Suprapubic skin (tissue), 4 donors: ENCODE measurements around the gene LRRC26. TPM values are rescaled to one million over a fixed set of nuclear protein-coding genes. Genes with fewer than 3 reads are reported as not detected.

ENCODE experiments used
- DNase-seq, 2 donors: peaks; one replicate each; pipeline ENCODE4 v3.0.0-alpha.2; 2019; ENCODE audit warnings: low spot score in 2 of 2
- H3K27ac ChIP-seq: fragments of 200-600 bp; sonication (generic); one replicate; pipeline ENCODE4 v1.5.1; 2019
- H3K27me3 ChIP-seq: fragments of 200-600 bp; sonication (generic); one replicate; pipeline ENCODE4 v1.5.1; 2019
- H3K36me3 ChIP-seq: fragments of 200-600 bp; sonication (generic); one replicate; pipeline ENCODE4 v1.5.1; 2019
- H3K4me1 ChIP-seq: fragments of 200-600 bp; sonication (generic); one replicate; pipeline ENCODE4 v1.5.1; 2019
- H3K4me3 ChIP-seq: fragments of 200-600 bp; sonication (generic); one replicate; pipeline ENCODE4 v1.5.1; 2019; ENCODE audit warnings: mild to moderate bottlenecking
- H3K9me3 ChIP-seq: fragments of 200-600 bp; sonication (generic); one replicate; pipeline ENCODE4 v1.5.1; 2019
- CTCF ChIP-seq, 2 donors: fragments of 200-600 bp in 1 of 2; fragments of 450-650 bp in 1 of 2; sonication (generic) in 1 of 2; IDR thresholded peaks; one replicate each; pipeline ENCODE4 v1.5.1; 2016 to 2019; ENCODE audit warnings: antibody characterized with exemption in 2 of 2, mild to moderate bottlenecking in 1 of 2, moderate library complexity in 1 of 2
- EP300 ChIP-seq: sonication (generic); formaldehyde crosslinking; IDR thresholded peaks from one replicate; pipeline ENCODE4 v1.6.1; 2017; ENCODE audit warnings: antibody characterized with exemption
- POLR2A ChIP-seq, 2 donors: fragments of 450-650 bp; IDR thresholded peaks; one replicate each; pipeline ENCODE4 v1.6.1; 2017; ENCODE audit warnings: antibody characterized with exemption in 2 of 2, mild to moderate bottlenecking in 2 of 2, moderate library complexity in 2 of 2
- POLR2AphosphoS5 ChIP-seq, 3 donors: sonication (generic); formaldehyde crosslinking; IDR thresholded peaks; one replicate each; pipeline ENCODE4 v1.6.1; 2017; ENCODE audit warnings: antibody characterized with exemption in 3 of 3
- WGBS: methylation state at CpG from one replicate; pipeline ENCODE4 v1.1.5; 2018; 5-methylcytosine and 5-hydroxymethylcytosine counted together
- total RNA-seq, 4 donors: library from RNA; depleted of rRNA; stranded (reverse); fragments of >200 nt; gene quantifications; one replicate each; pipeline ENCODE4 v1.1.0, GENCODE V29; 2016

The LRRC26 gene
- total RNA-seq, 4 donors from 2014 or later, result 5.4 to 37.2 (median 7.9) TPM

DNA sequence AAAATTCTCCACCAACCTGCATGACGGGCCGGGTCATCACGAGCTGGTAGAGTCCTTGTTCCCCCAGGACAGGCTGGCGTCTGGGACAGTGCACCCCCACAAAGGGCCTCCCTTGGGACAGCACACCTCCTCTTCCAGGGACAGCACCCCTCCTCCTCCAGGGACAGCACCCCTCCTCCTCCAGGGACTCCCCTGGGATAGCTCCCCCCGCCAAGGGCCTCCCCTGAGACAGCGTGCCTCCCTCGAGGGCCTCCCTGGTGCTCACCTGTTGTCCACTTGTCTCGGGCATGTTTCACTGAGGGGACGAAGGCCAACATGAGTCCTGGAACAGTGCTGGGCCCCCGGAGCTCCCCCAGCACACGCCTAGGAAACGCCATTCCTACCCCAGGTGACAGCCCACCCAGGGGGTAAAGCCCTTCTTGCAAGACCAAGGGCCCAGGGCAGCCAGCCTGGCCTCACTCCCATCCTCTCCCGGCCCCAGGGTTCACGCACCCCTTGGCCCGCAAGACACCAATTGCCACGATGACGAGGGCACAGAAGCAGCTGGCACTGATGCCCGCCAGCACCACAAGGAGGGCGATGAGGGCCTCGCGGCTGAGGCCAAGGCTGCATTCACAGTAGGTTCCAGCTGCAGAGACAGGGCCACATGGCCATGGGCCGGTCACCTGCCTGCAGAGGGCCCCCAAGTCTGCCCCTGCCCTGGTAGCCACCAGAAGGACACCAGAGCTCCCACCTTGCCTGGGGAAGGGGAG is 1.5 kb upstream of the LRRC26 start:
- Histone ChIP-seq H3K27ac (peak overlapping the region; percentile 79), H3K27me3 (peaks cover 68% of the 10 kb centered on the region), H3K9me3 (no peaks in the 10 kb centered on the region), H3K4me3 (no peak overlapping the region), H3K36me3 (no peaks in the 10 kb centered on the region), H3K4me1 (peaks cover 61% of the 10 kb centered on the region)
- WGBS, result 74% methylated on average over 4 of the region's 22 CpGs
- no peak for TF ChIP-seq EP300
- TF ChIP-seq POLR2AphosphoS5 (IDR thresholded peaks at IDR 0.05), result no peak
- TF ChIP-seq CTCF (IDR thresholded peaks at IDR 0.05), result no peak
- TF ChIP-seq POLR2A (IDR thresholded peaks at IDR 0.05), result no peak
- DNase-seq, result no peak

DNA sequence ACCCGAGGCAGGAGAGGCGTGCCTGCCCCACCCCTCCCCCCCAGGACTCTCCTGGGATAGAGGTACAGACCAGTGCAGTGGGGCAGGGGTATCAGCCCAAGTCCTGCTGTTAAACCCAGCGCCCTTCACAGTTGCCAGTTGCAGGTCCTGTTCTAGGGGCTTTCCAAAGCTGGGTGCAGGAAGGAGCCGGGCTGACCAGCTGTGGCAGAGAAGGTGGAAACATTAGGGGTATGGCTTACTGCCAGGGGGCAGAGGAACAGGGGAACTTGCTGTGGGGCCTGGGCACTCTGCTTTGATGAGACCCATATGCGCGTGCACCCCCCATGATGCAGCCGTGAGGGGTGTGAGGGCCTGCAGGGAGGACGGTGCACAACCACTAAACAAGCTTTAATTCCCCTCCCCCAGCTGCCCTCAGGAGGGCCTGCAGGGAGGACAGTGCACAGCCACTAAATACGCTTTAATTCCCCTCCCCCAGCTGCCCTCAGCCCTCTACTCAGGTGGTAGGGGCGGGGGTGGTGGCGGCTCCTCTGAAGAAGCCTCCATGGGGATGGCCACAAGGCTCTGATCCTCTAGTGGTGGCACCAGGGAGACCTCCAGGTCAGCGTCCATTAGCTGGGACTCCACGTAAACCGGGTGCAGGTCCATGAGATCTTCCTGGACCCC is 766 bp upstream of the LRRC26 start:
- 56% methylated on average over 8 of the region's 14 CpGs for WGBS
- Histone ChIP-seq H3K4me3 (no peak overlapping the region), H3K9me3 (no peaks in the 10 kb centered on the region), H3K27ac (peak overlapping the region; percentile 79), H3K4me1 (peaks cover 61% of the 10 kb centered on the region), H3K36me3 (no peaks in the 10 kb centered on the region), H3K27me3 (peaks cover 75% of the 10 kb centered on the region)
- no peak for DNase-seq
- TF ChIP-seq POLR2A (IDR thresholded peaks at IDR 0.05) (no peak), CTCF (IDR thresholded peaks at IDR 0.05) (no peak), EP300 (no peak), POLR2AphosphoS5 (IDR thresholded peaks at IDR 0.05) (no peak)

DNA sequence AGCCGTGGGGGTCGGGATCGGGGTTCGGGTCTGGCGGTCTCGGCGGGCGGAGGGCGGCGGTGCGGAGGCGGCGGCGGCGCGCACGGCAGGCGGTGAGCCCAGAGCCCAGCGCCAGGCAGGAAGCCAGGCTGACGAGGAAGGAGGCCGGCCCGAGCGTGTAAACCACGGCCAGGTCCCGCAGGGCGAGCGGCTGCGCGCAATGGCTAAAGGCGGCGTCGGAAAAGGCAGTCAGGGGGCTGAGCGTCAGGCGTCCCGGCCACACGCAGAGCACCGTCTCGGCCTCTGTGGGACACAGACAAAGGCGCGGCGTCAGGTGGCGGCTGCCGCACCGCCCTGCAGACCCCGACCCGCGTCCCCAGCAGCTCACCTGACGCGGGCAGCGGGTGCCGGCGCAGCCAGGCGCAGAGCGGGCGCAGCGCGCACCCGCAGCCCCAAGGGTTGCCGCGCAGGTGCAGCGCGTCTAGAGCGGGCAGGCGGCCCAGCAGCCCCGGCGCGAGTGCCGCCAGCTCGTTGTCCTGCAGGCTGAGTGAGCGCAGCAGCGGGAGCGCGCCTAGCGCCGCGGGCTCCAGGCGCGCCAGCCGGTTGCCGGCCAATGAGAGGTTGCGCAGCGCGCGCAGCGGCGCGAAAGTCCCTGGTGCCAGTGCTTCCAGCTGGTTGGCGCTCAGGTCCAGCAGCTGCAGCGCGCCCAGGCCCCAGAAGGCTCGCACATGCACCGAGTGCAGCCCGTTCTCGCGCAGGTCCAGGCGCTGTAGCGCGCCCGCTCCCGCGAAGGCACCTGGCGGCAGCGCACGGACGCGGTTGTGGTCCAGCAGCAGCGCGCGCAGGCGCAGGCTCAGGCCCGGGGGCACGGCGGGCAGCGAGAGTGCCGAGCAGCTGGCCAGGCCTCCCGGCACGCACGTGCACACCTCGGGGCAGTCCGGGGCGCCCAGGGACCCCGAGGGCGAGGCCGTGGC is 671 bp downstream of the LRRC26 start:
- no peaks in the 10 kb centered on the region for H3K9me3 ChIP-seq
- DNase-seq, result no peak
- WGBS, result 0% methylated on average over 16 of the region's 124 CpGs
- H3K27ac ChIP-seq, result peak overlapping the region; percentile 79
- H3K27me3 ChIP-seq, result peaks cover 89% of the 10 kb centered on the region
- TF ChIP-seq EP300, result no peak
- TF ChIP-seq POLR2A (IDR thresholded peaks at IDR 0.05), result no peak
- H3K4me3 ChIP-seq, result peak overlapping the region; percentile 50
- H3K36me3 ChIP-seq, result no peaks in the 10 kb centered on the region
- H3K4me1 ChIP-seq, result peaks cover 48% of the 10 kb centered on the region

GRCh38 chr9:137168573-137168903 is 1.3 kb downstream of the LRRC26 start:
- no peak for DNase-seq
- Histone ChIP-seq H3K36me3 (no peaks in the 10 kb centered on the region), H3K27ac (peak overlapping the region; percentile 79), H3K9me3 (no peaks in the 10 kb centered on the region), H3K4me1 (peaks cover 43% of the 10 kb centered on the region), H3K27me3 (peaks cover 95% of the 10 kb centered on the region), H3K4me3 (peak overlapping the region; percentile 50)
- no CpG with 5 or more reads among the region's 36 CpGs for WGBS
- TF ChIP-seq POLR2A (IDR thresholded peaks at IDR 0.05), result no peak
- TF ChIP-seq POLR2AphosphoS5 (IDR thresholded peaks at IDR 0.05), result no peak
- TF ChIP-seq CTCF (IDR thresholded peaks at IDR 0.05), result no peak
- TF ChIP-seq EP300, result no peak

DNA sequence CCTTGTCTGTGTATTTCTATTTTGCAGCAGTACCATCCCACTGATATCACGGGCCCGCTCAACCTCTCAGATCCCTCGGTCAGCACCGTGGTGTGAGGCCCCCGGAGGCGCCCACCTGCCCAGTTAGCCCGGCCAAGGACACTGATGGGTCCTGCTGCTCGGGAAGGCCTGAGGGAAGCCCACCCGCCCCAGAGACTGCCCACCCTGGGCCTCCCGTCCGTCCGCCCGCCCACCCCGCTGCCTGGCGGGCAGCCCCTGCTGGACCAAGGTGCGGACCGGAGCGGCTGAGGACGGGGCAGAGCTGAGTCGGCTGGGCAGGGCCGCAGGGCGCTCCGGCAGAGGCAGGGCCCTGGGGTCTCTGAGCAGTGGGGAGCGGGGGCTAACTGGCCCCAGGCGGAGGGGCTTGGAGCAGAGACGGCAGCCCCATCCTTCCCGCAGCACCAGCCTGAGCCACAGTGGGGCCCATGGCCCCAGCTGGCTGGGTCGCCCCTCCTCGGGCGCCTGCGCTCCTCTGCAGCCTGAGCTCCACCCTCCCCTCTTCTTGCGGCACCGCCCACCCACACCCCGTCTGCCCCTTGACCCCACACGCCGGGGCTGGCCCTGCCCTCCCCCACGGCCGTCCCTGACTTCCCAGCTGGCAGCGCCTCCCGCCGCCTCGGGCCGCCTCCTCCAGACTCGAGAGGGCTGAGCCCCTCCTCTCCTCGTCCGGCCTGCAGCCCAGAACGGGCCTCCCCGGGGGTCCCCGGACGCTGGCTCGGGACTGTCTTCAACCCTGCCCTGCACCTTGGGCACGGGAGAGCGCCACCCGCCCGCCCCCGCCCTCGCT is 1.9 kb downstream of the LRRC26 start:
- peak overlapping the region; percentile 79 for H3K27ac ChIP-seq
- peaks cover 100% of the 10 kb centered on the region for H3K27me3 ChIP-seq

More for the DNA sequence above, 1.9 kb downstream of the LRRC26 start:
- H3K4me1 ChIP-seq, result peaks cover 43% of the 10 kb centered on the region
- H3K4me3 ChIP-seq, result peak overlapping the region; percentile 50
- no peaks in the 10 kb centered on the region for H3K9me3 ChIP-seq
- H3K36me3 ChIP-seq, result no peaks in the 10 kb centered on the region
- no peak for DNase-seq
- 16% methylated on average over 10 of the region's 57 CpGs for WGBS
- TF ChIP-seq POLR2AphosphoS5 (IDR thresholded peaks at IDR 0.05) (no peak), CTCF (IDR thresholded peaks at IDR 0.05) (no peak), POLR2A (IDR thresholded peaks at IDR 0.05) (no peak), EP300 (no peak)
